HG03342 (cell line): Measurements from ENCODE around the gene IL17B.

ENCODE experiments used
- ATAC-seq: cut with Tn5 transposase; IDR thresholded peaks from one replicate; pipeline ENCODE4 v1.9.1; 2021; ENCODE audit warnings: mild to moderate bottlenecking, moderate library complexity; ENCODE audit not compliant: unreplicated experiment

IL17B gene

DNA sequence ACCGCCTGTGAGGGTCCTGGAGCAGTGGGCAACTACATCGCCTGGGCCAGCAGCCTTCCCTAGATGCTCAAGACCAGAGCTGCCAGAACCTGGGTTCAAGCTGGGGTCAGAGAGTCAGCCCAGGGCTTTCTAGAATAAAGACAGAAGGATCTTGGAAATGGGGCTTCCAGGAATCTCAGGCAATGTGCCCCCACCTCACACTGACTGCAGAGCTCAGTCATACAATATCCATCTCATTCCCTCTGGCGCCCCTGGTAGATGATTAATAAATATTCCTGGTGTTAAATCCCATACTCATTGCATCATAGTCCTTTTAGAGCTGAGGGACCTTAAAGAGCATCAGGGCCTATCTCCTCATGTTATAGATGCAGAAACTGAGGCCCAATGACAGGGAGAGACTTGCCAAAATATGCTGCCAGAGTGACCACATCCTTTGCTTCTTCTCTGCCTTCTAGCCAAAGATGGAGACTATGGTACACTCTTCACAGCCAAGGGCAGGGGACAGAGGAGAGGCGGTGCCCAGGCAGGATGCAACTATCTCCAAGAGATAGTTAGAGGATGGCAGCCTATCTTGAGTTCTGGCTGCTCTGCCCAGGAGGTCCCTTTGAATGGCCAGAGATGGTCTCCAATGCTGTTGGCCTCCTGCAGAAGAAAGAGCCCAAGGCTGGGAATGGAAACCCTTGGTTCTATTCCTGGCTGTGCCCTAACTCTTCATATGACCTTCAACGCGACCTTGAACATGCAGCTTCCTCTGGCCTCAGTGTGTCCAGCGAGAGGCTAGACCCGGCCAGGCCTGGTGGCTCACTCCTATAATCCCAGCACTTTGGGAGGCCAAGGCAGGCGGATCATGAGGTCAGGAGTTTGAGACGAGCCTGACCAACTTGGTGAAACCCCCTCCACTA, 36.2 kb upstream of the IL17B start:
- ATAC-seq: no peak

GRCh38 chr5:149414405-149415065, 35.4 kb upstream of the IL17B start:
- no peak for ATAC-seq

- ATAC-seq: no peak
Measured at GRCh38 chr5:149413477-149414210, 34.6 kb upstream of the IL17B start.

- no peak for ATAC-seq
Measured at GRCh38 chr5:149412783-149413476, 33.8 kb upstream of the IL17B start.

GRCh38 chr5:149411738-149412519, 32.8 kb upstream of the IL17B start:
- ATAC-seq: no peak

GRCh38 chr5:149410721-149411432, 31.8 kb upstream of the IL17B start:
- no peak for ATAC-seq

DNA sequence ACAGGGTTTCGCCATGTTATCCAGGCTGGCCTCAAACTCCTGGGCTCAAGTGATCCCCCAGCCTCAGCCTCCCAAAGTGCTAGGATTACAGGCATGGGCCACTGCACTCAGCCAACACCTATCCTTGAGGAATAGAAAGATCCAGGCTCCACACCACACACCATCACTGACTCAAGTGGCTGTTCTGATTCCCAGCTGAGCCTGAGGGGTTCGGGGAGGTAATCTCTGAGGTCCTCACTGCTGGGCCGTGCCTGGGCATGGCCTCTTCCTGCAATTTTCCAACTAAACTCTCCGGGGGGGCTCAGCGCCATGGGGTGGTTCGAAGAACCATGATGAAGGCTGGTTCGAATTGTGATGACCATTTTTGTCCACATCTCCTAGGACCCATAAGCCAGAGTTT, 31.0 kb upstream of the IL17B start:
- no peak for ATAC-seq

DNA sequence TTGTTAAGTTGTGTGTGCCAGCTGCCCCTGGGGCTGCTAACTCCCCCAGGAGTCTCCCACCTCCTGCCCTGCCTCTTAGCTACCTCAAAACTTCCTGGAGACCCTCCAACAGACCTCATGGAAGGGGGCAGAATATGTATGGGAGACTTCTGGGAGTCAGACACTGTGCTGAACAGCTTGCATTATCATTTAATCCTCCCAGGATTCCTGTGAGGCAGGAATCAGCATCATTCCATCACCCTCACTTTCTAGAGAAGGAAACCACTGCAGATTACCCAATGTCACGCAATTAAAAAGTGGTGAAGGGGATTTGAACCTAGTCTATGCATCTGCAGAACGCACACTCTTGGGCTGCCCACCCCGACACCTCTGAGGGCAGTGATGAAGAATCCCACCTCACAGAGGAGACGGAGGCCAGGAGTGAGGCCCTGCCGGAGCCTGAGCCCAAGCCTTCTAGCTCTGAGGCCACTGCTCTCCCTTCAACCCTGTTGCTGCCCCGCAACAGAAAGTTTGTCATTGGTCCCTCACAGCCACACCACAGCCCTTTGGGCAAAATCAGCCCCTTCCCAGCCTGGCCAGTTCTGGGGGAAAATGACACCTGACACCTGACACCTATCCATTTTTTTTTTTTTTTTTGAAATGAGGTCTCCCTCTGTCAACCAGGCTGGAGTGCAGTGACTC, 30.3 kb upstream of the IL17B start:
- no peak for ATAC-seq

DNA sequence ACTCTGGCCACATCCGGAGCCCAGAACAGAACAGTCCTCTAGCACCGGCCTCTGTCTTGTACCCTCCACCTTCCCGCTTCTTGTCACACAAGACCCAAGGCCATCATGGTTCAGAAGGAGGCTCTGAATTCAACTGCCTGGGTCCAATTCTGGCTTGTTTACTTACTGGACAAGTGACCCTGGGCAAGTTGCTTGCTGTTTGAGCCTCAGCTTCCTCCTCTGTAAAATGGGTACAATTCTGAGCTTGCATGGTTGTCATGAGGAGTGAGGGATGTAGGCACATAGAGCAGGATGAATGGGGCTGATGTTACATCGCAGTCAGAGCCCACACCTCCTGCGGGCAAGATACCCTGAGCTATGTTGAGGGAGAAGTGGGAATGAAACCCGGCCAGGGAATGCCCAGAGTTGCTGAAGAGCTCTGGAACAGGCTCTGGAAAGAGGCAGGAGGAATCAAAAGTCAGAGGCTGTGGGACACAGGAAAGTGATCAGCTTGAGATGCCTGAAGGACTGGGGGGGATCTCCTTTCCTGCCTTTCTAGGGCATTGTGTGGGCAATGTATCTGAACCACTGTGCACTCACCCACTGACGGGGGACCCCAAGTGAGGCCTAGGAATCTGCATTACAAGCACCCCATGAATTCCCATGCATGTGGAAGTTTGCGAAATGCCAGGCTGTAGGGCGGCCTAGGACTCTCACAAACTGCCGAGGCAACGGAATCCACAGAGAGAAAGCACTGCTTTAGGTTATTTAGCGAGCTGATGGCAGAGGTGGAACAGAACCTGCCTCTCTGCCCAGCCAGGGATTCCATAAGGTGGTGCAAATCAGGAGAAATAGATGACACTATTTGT, 29.4 kb upstream of the IL17B start:
- ATAC-seq: no peak

DNA sequence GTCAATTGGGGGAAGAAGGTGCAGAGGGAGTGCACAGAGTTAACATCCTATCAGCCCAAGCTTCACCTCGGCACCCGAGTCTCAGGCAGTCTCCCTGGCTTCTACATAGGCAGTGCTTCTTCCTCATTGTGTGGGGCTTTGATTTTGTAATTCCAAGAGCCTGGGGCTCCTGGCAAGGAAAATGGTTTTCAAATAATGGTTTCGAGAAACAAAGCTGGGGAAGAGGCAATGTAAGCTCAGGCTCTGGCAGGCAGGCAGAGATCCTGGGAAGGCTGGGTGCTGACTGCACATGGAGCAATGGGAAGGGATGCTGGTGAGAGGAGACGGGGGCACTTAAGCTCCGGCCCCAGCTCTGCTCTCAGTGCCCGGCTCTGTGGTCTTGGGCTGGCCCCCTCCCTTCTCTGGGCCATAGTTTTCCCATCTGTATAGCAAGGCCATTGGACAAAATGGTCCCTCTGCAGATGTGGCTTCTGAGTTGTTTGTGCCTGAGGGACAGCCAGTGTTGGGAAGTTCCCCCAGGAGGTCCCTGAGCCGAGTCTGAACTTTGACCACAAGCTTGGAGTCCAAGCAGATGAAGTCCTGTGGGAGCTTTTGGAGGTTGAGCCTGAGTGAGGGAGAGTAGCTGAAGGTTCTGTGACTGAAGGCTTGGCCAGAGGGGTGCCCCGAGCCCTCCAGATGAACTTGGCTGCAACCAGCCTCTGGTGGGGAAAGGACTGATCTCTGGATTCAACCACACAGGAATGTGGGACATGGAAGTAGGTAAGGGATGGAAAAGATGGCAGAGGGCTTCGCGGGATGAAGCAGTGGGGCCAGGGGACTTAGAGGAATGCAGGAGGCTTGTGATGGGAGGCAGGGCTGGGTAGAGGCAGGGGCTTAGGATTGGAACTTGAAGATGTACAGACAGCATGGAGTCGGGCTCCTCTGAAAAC, 28.5 kb upstream of the IL17B start:
- no peak for ATAC-seq

DNA sequence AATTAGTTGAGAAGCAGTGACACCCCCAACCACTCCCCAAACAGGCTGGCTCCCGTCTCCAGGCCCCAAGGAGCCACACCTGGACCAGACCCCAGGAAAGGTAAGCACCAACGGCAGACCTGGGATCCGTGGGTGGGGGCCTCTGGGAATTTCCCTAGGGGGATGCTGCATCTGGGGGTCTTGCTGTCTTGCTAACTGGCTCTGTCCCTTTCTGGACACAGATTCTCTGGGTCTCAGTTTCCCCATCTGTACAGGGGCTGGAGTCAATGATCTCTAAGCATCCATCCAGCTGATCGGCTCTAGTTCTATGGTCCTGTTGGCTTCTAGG, 27.9 kb upstream of the IL17B start:
- ATAC-seq: no peak

DNA sequence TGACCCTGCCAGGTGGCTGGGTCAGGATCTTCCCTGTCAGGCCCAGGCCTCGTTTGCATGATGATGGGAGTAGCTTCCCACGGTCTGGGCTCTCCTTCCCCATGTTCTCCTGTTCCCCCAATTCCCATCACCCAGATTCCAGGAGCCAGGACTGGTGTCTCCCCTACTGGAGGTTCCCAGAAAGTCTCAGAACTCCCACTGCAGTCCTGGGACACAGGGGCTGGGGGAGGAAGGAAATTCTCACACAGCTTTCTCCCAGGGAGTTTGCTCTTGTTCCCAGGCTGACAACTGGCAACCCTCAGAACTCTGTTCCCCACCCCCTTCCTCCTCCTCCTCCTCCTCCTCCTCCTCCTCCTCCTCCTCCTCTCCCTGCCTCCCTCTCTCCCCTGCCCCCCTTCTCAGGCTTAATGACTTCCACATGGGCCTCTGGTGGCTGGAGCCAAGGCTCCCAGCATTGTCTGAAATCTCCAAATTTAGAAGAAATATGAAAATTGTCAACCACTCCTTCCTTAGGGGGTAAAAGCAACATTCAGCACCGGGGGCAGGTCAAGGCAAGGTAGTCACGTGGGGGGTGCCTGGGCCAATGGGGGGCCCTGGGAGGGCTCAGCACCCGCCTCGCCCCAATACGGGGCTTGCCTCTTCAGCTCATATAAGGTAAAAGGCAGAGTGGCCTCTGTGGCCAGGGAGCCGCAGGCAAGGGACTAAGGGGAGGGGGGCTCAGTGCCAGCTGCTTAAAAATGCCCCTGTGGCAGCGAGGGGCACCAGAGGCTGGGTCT, 27.3 kb upstream of the IL17B start:
- no peak for ATAC-seq

- no peak for ATAC-seq
Measured at GRCh38 chr5:149405550-149406202, 26.6 kb upstream of the IL17B start.

DNA sequence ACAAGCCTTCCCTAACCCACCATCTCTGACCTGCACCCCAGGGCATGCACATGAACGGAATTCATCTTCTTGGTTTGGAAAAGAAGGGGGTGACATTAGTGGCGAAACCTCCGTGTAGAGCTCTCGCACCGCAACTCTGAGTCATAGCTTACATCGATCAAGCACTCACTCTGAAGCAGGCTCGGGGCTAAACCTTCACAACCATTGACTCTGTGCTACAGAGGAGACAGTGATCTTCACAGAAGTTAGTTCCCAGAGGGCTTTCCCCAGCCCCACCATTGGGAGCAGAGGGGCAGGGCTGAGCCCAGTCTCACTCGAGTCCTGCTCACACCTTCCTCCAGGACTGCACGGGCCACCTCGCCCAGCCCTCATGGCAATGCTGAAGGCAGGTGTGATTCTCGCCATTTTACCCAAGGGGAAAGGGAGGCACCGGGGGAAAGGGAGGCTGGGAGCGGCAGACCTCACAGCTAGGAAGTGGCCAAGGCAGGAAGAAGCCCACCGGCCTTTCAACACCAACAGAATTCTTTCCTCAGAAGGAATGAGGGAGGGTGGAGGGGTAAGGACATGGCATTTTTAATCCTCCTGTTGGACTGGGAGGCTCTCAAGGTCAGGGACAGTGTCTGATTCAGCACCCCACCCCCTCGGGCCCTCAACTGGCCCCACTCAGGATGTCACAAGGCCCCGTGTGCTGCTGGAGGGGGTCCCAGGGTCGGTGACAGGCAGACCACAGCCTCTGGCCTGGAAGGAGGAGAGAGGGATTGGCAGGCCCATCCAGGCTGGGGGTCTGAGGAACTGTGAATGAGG, 25.9 kb upstream of the IL17B start:
- no peak for ATAC-seq
